HepG2 (cell line): ENCODE results near the gene ANKAR. TPM values are rescaled to one million over a fixed set of nuclear protein-coding genes. Genes with fewer than 3 reads are reported as not detected.
"Not testable (repeated sequence)": the region's sequence is repeated elsewhere in the genome, so short reads cannot be mapped to it uniquely, and the experiment has no call there.

Experiments used
- ATAC-seq: fragments of 200-7000 bp; cut with Tn5 transposase; 3 replicates; pipeline ENCODE4 v1.9.1; 2020; ENCODE audit warnings: mild to moderate bottlenecking, moderate library complexity
- BruUV-seq: library from RNA; stranded (reverse); fragments of 400-500 nt; replicated peaks from 2 replicates; lab custom pipeline; 2021; lab: Mats Ljungman, UMichigan
- CTCF ChIA-PET: fragments of 300-600 bp; formaldehyde crosslinking; extraction: SDS; loops from one replicate; lab custom pipeline; 2021; ENCODE audit warnings: low total read pairs, inconsistent platforms, low intra/inter-chr PET ratio; lab: Yijun Ruan, JAX
- POLR2A ChIA-PET: fragments of 350-600 bp; sonication (Branson Sonifier 250); formaldehyde crosslinking; loops from one replicate; lab custom pipeline; 2020; ENCODE audit warnings: antibody characterized with exemption, inconsistent platforms; lab: Yijun Ruan, JAX
- DNase-seq: peaks from one replicate; pipeline ENCODE4 v3.0.0-alpha.2; 2015; ENCODE audit warnings: low spot score
- FAIRE-seq: peaks from 3 replicates; lab custom pipeline; 2011; peaks lifted over from hg19 to GRCh38; lab: Jason Lieb, UNC
- H2AFZ ChIP-seq: one replicate; pipeline ENCODE4 v1.6.1; 2011; ENCODE audit warnings: low read length, inconsistent platforms
- H3K27ac ChIP-seq: fragments of 300-600 bp; 3 replicates; pipeline ENCODE4 v1.8.0; 2011; ENCODE audit warnings: mixed run types, mild to moderate bottlenecking, mixed read lengths, low read length, inconsistent platforms; ENCODE audit not compliant: insufficient read depth; ENCODE audit errors: extremely low read length
- H3K27me3 ChIP-seq, 2 experiments: fragments of 200-600 bp in 1 of 2; 2 replicates in 1 of 2; 3 replicates in 1 of 2; pipeline versions ENCODE4 v1.6.0 to v1.8.0; 2011; ENCODE audit warnings: low read length in 2 of 2, mild to moderate bottlenecking in 2 of 2, moderate library complexity in 2 of 2, inconsistent platforms in 1 of 2; ENCODE audit not compliant: insufficient read depth in 2 of 2, control insufficient read depth in 1 of 2
- H3K36me3 ChIP-seq, 2 experiments: fragments of 200-600 bp in 1 of 2; replicated peaks in 1 of 2; 2 replicates in 1 of 2; 3 replicates in 1 of 2; pipeline versions ENCODE4 v1.5.1 to v1.8.0; 2011; ENCODE audit warnings: low read length in 2 of 2, inconsistent platforms in 1 of 2; ENCODE audit not compliant: insufficient read depth in 2 of 2, control insufficient read depth in 1 of 2
- H3K4me1 ChIP-seq: 2 replicates; pipeline ENCODE4 v1.5.1; 2012; ENCODE audit warnings: low read length, inconsistent platforms; ENCODE audit not compliant: insufficient read depth
- H3K4me2 ChIP-seq: 2 replicates; pipeline ENCODE4 v1.6.0; 2011; ENCODE audit warnings: low read depth, low read length, inconsistent platforms
- H3K4me3 ChIP-seq, 3 experiments: fragments of 200-600 bp in 1 of 3; sonication (generic), shearing (Covaris generic) in 1 of 3; replicated peaks in 1 of 3; 2 replicates each; pipeline ENCODE4 v1.5.1; 2011 to 2016; ENCODE audit warnings: low read length in 3 of 3, inconsistent platforms in 2 of 3, low read depth in 2 of 3, mild to moderate bottlenecking in 2 of 3, control low read depth in 1 of 3, mixed read lengths in 1 of 3; ENCODE audit not compliant: insufficient read depth in 1 of 3
- H3K79me2 ChIP-seq: one replicate; pipeline ENCODE4 v1.6.1; 2011; ENCODE audit warnings: low read length, inconsistent platforms; ENCODE audit not compliant: insufficient read depth
- H3K9ac ChIP-seq: 2 replicates; pipeline ENCODE4 v1.6.0; 2011; ENCODE audit warnings: mild to moderate bottlenecking, low read depth, low read length, inconsistent platforms; ENCODE audit not compliant: insufficient read depth
- H3K9me3 ChIP-seq: 2 replicates; pipeline ENCODE4 v1.5.1; 2012; ENCODE audit warnings: mild to moderate bottlenecking, low read length
- H4K20me1 ChIP-seq: 2 replicates; pipeline ENCODE4 v1.6.0; 2011; ENCODE audit warnings: inconsistent platforms, mild to moderate bottlenecking, low read length, moderate library complexity; ENCODE audit not compliant: insufficient read depth
- ADNP ChIP-seq: sonication (generic); formaldehyde crosslinking; IDR thresholded peaks from 2 replicates; pipeline ENCODE4 v1.4.0; 2020; ENCODE audit warnings: missing genetic modification reagents
- CEBPG ChIP-seq: IDR thresholded peaks from 2 replicates; pipeline ENCODE4 v1.6.1; 2016
- DMAP1 ChIP-seq: IDR thresholded peaks from 2 replicates; pipeline ENCODE4 v1.6.1; 2016
- GLMP ChIP-seq: sonication (generic); formaldehyde crosslinking; IDR thresholded peaks from 2 replicates; pipeline ENCODE4 v1.9.0; 2021; ENCODE audit warnings: missing genetic modification reagents, mild to moderate bottlenecking, borderline replicate concordance
- HCFC1 ChIP-seq: fragments of 150-350 bp; IDR thresholded peaks from 2 replicates; pipeline ENCODE4 v1.6.1; 2014; ENCODE audit warnings: low read depth, low read length
- KDM5B ChIP-seq: sonication (generic); formaldehyde crosslinking; IDR thresholded peaks from 2 replicates; pipeline ENCODE4 v1.4.0; 2020; ENCODE audit warnings: missing genetic modification reagents, mild to moderate bottlenecking, borderline replicate concordance
- MAZ ChIP-seq, 2 experiments: sonication (generic) in 1 of 2; formaldehyde crosslinking in 1 of 2; IDR thresholded peaks; 2 replicates each; pipeline versions ENCODE4 v1.5.0 to v1.6.1; 2012 to 2020; ENCODE audit warnings: low read depth in 2 of 2, mild to moderate bottlenecking in 2 of 2, borderline replicate concordance in 1 of 2, improper control_type of control experiment in 1 of 2, low read length in 1 of 2, missing genetic modification reagents in 1 of 2, moderate library complexity in 1 of 2
- PREB ChIP-seq: sonication (generic); formaldehyde crosslinking; IDR thresholded peaks from 2 replicates; pipeline ENCODE4 v1.4.0; 2020; ENCODE audit warnings: missing genetic modification reagents
- ZKSCAN8 ChIP-seq: IDR thresholded peaks from 2 replicates; pipeline ENCODE4 v1.6.1; 2016; ENCODE audit warnings: borderline replicate concordance, missing genetic modification reagents, missing compliant biosample characterization
- ZNF3 ChIP-seq: IDR thresholded peaks from 2 replicates; pipeline ENCODE4 v1.7.0; 2017; ENCODE audit warnings: inconsistent platforms
- ZNF326 ChIP-seq: sonication (generic); formaldehyde crosslinking; IDR thresholded peaks from 2 replicates; pipeline ENCODE4 v1.4.0; 2020; ENCODE audit warnings: missing genetic modification reagents, borderline replicate concordance
- ZNF576 ChIP-seq: sonication (generic); formaldehyde crosslinking; IDR thresholded peaks from 2 replicates; pipeline ENCODE4 v1.4.0; 2020; ENCODE audit warnings: mild to moderate bottlenecking, missing genetic modification reagents
- ZNF768 ChIP-seq: sonication (generic); formaldehyde crosslinking; IDR thresholded peaks from 2 replicates; pipeline ENCODE4 v1.4.0; 2020; ENCODE audit warnings: missing genetic modification reagents
- ZNF770 ChIP-seq: sonication (generic); formaldehyde crosslinking; IDR thresholded peaks from 2 replicates; pipeline ENCODE4 v1.5.0; 2020; ENCODE audit warnings: mild to moderate bottlenecking, missing genetic modification reagents
- WGBS: methylation state at CpG from one replicate; pipeline ENCODE4 v1.1.6; 2017; ENCODE audit warnings: low lambda C conversion rate; 5-methylcytosine and 5-hydroxymethylcytosine counted together
- in situ Hi-C: cut with HindIII; loops from 2 replicates; pipeline ENCODE4 v1.10.0; 2017; ENCODE audit warnings: low pct_unique_long_range_greater_than_20kb; ENCODE audit not compliant: extremely low pct_ligation_motif_present
- intact Hi-C: fragments of 100-400 bp; cut with micrococcal nuclease; formaldehyde crosslinking; loops from one replicate; pipeline ENCODE4 v1.10.0; 2022; ENCODE audit not compliant: unreplicated experiment
- polyA plus RNA-seq, 8 experiments: library from polyadenylated mRNA; depleted of rRNA in 3 of 8; stranded (reverse) in 7 of 8; unstranded in 1 of 8; fragments of >200 nt; fragmentation: Illumina TruSeq in 4 of 8; extraction: Trizol in 4 of 8; gene quantifications; 2 replicates each; pipeline versions ENCODE4 v1.2.1 to v1.2.3, GENCODE V29; 2011 to 2016; ENCODE audit warnings: low read depth in 4 of 8, missing spikeins in 1 of 8, mixed read lengths in 1 of 8; ENCODE audit not compliant: insufficient read depth in 1 of 8
- total RNA-seq, 5 experiments: library from RNA; depleted of rRNA; stranded (reverse); fragments of >200 nt; fragmentation: Illumina TruSeq; extraction: Trizol; gene quantifications; 2 replicates each; pipeline ENCODE4 v1.2.3, GENCODE V29; 2016; ENCODE audit warnings: low read depth in 1 of 5

Gene ANKAR
- total and polyA plus RNA-seq, 2 of the 13 experiments (the other 11 are each of a cell fraction or from before 2014, with no cell fraction given): 3.6 to 5.0 TPM

GRCh38 chr2:189653464-189653863 is 21.0 kb upstream of the ANKAR start:
- BruUV-seq, FAIRE-seq: not testable (repeated sequence)

GRCh38 chr2:189654641-189655040 is 19.8 kb upstream of the ANKAR start:
- Histone ChIP-seq H3K9ac (no peak overlapping the region), H4K20me1 (no peaks in the 10 kb centered on the region), H3K9me3 (no peaks in the 10 kb centered on the region), H3K4me3 (no peak overlapping the region), H2AFZ (no peak overlapping the region), H3K36me3 (no peaks in the 10 kb centered on the region), H3K4me1 (peaks cover 10% of the 10 kb centered on the region), H3K79me2 (no peaks in the 10 kb centered on the region), H3K4me2 (no peak overlapping the region), H3K27ac (no peak overlapping the region), H3K27me3 (no peaks in the 10 kb centered on the region)
- WGBS: 2% methylated on average over 3 of the region's 3 CpGs
- TF ChIP-seq ZNF770 (CRISPR knock-in tag): no peak
- no peak for TF ChIP-seq ZNF326 (CRISPR knock-in tag)
- no peak for TF ChIP-seq CEBPG (CRISPR knock-in tag)
- TF ChIP-seq MAZ (IDR thresholded peaks at IDR 0.05; ENCODE audit: borderline replicate concordance, low read depth, low read length): no peak
- TF ChIP-seq MAZ (CRISPR knock-in tag; IDR thresholded peaks at IDR 0.05; ENCODE audit: low read depth): no peak
- no peak for TF ChIP-seq ZNF768 (CRISPR knock-in tag)
- TF ChIP-seq ZNF3 (CRISPR knock-in tag): no peak
- TF ChIP-seq GLMP (CRISPR knock-in tag): no peak
- TF ChIP-seq ZKSCAN8 (CRISPR knock-in tag): no peak
- TF ChIP-seq ZNF576: no peak
- TF ChIP-seq HCFC1: no peak
- TF ChIP-seq ADNP (CRISPR knock-in tag): no peak
- no peak for TF ChIP-seq PREB (CRISPR knock-in tag)
- no peak for TF ChIP-seq DMAP1
- TF ChIP-seq KDM5B (CRISPR knock-in tag): no peak
- intact Hi-C loops (no loop called here), in situ Hi-C loops (loop anchor here (25.0 kb wide), 1 partner anchor 408 kb away; the partner anchor contains the start of gene MSTN)
- FAIRE-seq: no peak
- ChIA-PET CTCF (no interaction called here), POLR2A (no interaction called here)
- no peak for ATAC-seq
- DNase-seq: no peak
- BruUV-seq: no TSS peak

More at GRCh38 chr2:189653464-189653863, 21.0 kb upstream of the ANKAR start:
- POLR2A ChIA-PET, DNase-seq, intact Hi-C loops, H3K4me3 ChIP-seq, H3K79me2 ChIP-seq, H3K4me1 ChIP-seq, H3K36me3 ChIP-seq, H4K20me1 ChIP-seq, H3K9ac ChIP-seq, ATAC-seq, H3K27ac ChIP-seq, H2AFZ ChIP-seq, H3K4me2 ChIP-seq, CTCF ChIA-PET, H3K9me3 ChIP-seq, H3K27me3 ChIP-seq: not testable (repeated sequence)
- WGBS: 93% methylated on average over 24 of the region's 29 CpGs
- in situ Hi-C loops: loop anchor here (25.0 kb wide), 1 partner anchor 409 kb away; the partner anchor contains the start of gene MSTN
